Heart left ventricle (tissue), 16 donors: ENCODE data around the gene DHX36. TPM values are rescaled to one million over a fixed set of nuclear protein-coding genes. Genes with fewer than 3 reads are reported as not detected.

Source experiments
- ATAC-seq, 4 donors: fragments of 200-7000 bp; cut with Tn5 transposase; one replicate each; pipeline ENCODE4 v1.9.1; 2020 to 2022; ENCODE audit warnings: moderate library complexity in 4 of 4, mild to moderate bottlenecking in 3 of 4, moderate number of reproducible peaks in 1 of 4
- DNase-seq, 5 donors: peaks; one replicate each; pipeline ENCODE4 v3.0.0-alpha.2; 2020
- H3K27ac ChIP-seq, 12 donors: fragments of 200-600 bp; sonication (generic) in 4 of 12; one replicate each; pipeline versions ENCODE4 v1.5.0 to v1.8.0; 2016 to 2022; ENCODE audit warnings: mild to moderate bottlenecking in 2 of 12
- H3K27me3 ChIP-seq, 9 donors: fragments of 200-600 bp; sonication (generic) in 2 of 9; one replicate each; pipeline versions ENCODE4 v1.5.1 to v1.8.0; 2016 to 2022; ENCODE audit warnings: mild to moderate bottlenecking in 3 of 9
- H3K36me3 ChIP-seq, 9 donors: fragments of 200-600 bp; sonication (generic) in 2 of 9; one replicate each; pipeline versions ENCODE4 v1.5.0 to v1.8.0; 2018 to 2022; ENCODE audit warnings: mild to moderate bottlenecking in 2 of 9
- H3K4me1 ChIP-seq, 12 donors: fragments of 200-600 bp; sonication (generic) in 4 of 12; one replicate each; pipeline versions ENCODE4 v1.5.0 to v1.8.0; 2016 to 2022; ENCODE audit warnings: mild to moderate bottlenecking in 3 of 12
- H3K4me3 ChIP-seq, 12 donors: fragments of 200-600 bp; sonication (generic) in 4 of 12; one replicate each; pipeline versions ENCODE4 v1.5.0 to v1.8.0; 2017 to 2022; ENCODE audit warnings: mild to moderate bottlenecking in 9 of 12, moderate library complexity in 4 of 12
- H3K9me3 ChIP-seq, 12 donors: fragments of 200-600 bp; sonication (generic) in 4 of 12; one replicate each; pipeline versions ENCODE4 v1.5.0 to v1.8.0; 2016 to 2022; ENCODE audit warnings: mild to moderate bottlenecking in 1 of 12
- POLR2A ChIP-seq, 2 donors: fragments of 450-650 bp; IDR thresholded peaks; one replicate each; pipeline ENCODE4 v1.6.1; 2017; ENCODE audit warnings: antibody characterized with exemption in 2 of 2, mild to moderate bottlenecking in 2 of 2, moderate library complexity in 2 of 2
- WGBS, 4 donors: extraction: QIAGEN DNeasy Blood & Tissue Kit in 2 of 4; methylation state at CpG; one replicate each; pipeline versions ENCODE4 v1.1.5 to v1.1.7; 2013 to 2018; 5-methylcytosine and 5-hydroxymethylcytosine counted together
- intact Hi-C, 10 donors: fragments of 100-400 bp; cut with DNase I; formaldehyde crosslinking; loops; one replicate each; pipeline versions ENCODE4 v1.11.1 to v1.14.2; 2022
- polyA plus RNA-seq, 2 donors: library from polyadenylated mRNA; stranded (reverse); fragments of 200-250 nt; gene quantifications; one replicate each; pipeline ENCODE4 v1.2.3, GENCODE V29; 2013
- total RNA-seq, 9 donors: library from RNA; depleted of rRNA in 2 of 9; stranded (reverse); fragments of >200 nt in 2 of 9; fragmentation: NEBNext Ultra II Directional in 3 of 9; extraction: Animal tissue kit (Norgen Biotek cat#: 25700) in 3 of 9; gene quantifications; one replicate each; pipeline versions ENCODE4 v1.1.0 to v1.2.4, GENCODE V29; 2016 to 2023
- TF ChIP-seq, protein P1 (sequence below), 12 donors: fragments of 200-600 bp; sonication (generic) in 4 of 12; IDR thresholded peaks; one replicate each; pipeline versions ENCODE4 v1.5.0 to v1.8.0; 2018 to 2022; ENCODE audit warnings: antibody characterized with exemption in 12 of 12, mild to moderate bottlenecking in 5 of 12
- donor health status: ischemic (EF 13 %, LVEDD 7.1; RV severe dilation, severe dysfunction).
- donor health status: healthy with polysubstance abuse.
- donor health status: DM: no; HTN: yes; CAD: no.
- donor health status: DM: no; HTN: no; CAD: no.
- donor health status: ischemic (EF 25% LVEDD 6.9; RV normal size, moderate dysfunction).
- donor health status: ischemic (EF 25% LVEDD 5.7; RV mildly dilated, moderate dysfunction).
- donor health status: healthy.
- donor health status: DM: yes; HTN: yes; CAD: no.
- donor health status: ischemic (EF 35%, LVEDD 5.7; RV mildly dilated, moderate dysfunction).
- donor health status: nonischemic (EF 11% LVEDD 7.7; RV severe dilation, severe dysfunction).
- donor health status: DM: yes; HTN: yes; CAD: no.
- donor health status: PGD.
- donor health status: ischemic (EF 29% LVEDD 5.4; RV normal size, mild dysfunction).
- donor health status: nonischemic (EF 23%, LVEDD 6.1; RV moderate dilation, normal function).

Gene DHX36
- total and polyA plus RNA-seq, 11 donors = 20.4 to 50.0 (median 34.2) TPM

DNA sequence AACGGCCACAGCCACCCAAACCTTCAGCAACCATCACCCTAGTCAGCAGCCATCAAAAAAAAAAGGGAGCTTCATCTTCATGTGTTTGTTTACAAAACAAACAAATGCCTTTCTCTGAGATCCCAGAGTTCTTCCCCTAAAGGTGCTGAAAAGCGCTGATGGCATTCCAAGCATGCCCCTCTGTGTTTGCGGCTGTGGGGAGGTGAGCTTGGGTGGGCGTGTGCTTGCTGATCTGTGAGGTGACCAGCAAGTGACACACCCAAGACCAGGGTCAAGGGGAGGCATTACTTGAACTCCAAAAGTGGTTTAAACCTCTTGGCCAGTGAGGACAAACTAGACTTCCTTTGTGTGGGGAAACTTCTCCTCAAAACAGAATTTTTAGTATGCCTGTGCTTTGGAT, 81.5 kb downstream of the DHX36 start:
- no peaks in the 10 kb centered on the region for H3K9me3 ChIP-seq
- peak overlapping the region in 9 of 12 donors; percentile 2 to 79 (median 62) for H3K27ac ChIP-seq
- intact Hi-C loops = no loop called here
- 80 to 90% (median 84%) methylated on average over 4 of the region's 4 CpGs for WGBS, 4 donors
- H3K36me3 ChIP-seq = peaks cover 0 to 8% (median 0%) of the 10 kb centered on the region in 9 donors
- DNase-seq (no peak), ATAC-seq (peak in 2 of 4 donors; percentile 5 to 29)
- TF ChIP-seq POLR2A (IDR thresholded peaks at IDR 0.05) = no peak
- TF ChIP-seq, protein P1, sequence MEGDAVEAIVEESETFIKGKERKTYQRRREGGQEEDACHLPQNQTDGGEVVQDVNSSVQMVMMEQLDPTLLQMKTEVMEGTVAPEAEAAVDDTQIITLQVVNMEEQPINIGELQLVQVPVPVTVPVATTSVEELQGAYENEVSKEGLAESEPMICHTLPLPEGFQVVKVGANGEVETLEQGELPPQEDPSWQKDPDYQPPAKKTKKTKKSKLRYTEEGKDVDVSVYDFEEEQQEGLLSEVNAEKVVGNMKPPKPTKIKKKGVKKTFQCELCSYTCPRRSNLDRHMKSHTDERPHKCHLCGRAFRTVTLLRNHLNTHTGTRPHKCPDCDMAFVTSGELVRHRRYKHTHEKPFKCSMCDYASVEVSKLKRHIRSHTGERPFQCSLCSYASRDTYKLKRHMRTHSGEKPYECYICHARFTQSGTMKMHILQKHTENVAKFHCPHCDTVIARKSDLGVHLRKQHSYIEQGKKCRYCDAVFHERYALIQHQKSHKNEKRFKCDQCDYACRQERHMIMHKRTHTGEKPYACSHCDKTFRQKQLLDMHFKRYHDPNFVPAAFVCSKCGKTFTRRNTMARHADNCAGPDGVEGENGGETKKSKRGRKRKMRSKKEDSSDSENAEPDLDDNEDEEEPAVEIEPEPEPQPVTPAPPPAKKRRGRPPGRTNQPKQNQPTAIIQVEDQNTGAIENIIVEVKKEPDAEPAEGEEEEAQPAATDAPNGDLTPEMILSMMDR (IDR thresholded peaks at IDR 0.05) = no peak
- no peak overlapping the region for H3K4me3 ChIP-seq
- H3K4me1 ChIP-seq = peaks cover 0 to 21% (median 2%) of the 10 kb centered on the region in 12 donors
- no peaks in the 10 kb centered on the region for H3K27me3 ChIP-seq

DNA sequence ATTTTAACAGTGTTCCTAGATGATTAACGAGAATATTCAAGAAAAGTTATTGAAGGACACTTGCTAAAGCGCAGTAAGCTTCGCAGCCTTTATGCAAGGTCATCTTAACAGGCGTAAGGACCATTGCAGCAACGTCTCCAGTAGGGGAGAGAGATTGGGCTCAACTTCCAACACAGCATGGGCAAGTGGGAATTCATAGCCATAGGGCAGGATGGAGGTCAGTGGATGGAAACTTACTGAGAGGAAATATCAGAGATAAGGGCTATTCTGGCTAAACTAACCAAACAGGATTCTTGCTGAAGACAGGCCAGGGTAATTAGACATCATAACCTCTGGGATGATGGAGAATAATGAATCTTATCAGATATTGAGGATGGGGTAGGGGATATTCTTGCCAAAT, 82.8 kb downstream of the DHX36 start:
- Histone ChIP-seq H3K9me3 (no peaks in the 10 kb centered on the region), H3K27me3 (no peaks in the 10 kb centered on the region), H3K4me1 (peaks cover 0 to 21% (median 0%) of the 10 kb centered on the region in 12 donors), H3K36me3 (peaks cover 0 to 8% (median 0%) of the 10 kb centered on the region in 9 donors), H3K27ac (peak overlapping the region in 1 of 12 donors; percentile 62), H3K4me3 (no peak overlapping the region)
- ATAC-seq = no peak
- 80 to 90% (median 85%) methylated on average over 5 of the region's 5 CpGs for WGBS, 4 donors
- intact Hi-C loops = no loop called here
- TF ChIP-seq, protein P1 (IDR thresholded peaks at IDR 0.05) = no peak
- TF ChIP-seq POLR2A (IDR thresholded peaks at IDR 0.05) = no peak
- no peak for DNase-seq

- intact Hi-C loops = no loop called here
- Histone ChIP-seq H3K4me3 (no peak overlapping the region), H3K9me3 (no peaks in the 10 kb centered on the region), H3K27ac (no peak overlapping the region), H3K27me3 (no peaks in the 10 kb centered on the region), H3K4me1 (peaks cover 0 to 18% (median 0%) of the 10 kb centered on the region in 12 donors), H3K36me3 (peaks cover 0 to 8% (median 0%) of the 10 kb centered on the region in 9 donors)
- TF ChIP-seq, protein P1 (IDR thresholded peaks at IDR 0.05) = no peak
- TF ChIP-seq POLR2A (IDR thresholded peaks at IDR 0.05) = no peak
- ATAC-seq = no peak
- no peak for DNase-seq
- 81 to 88% (median 87%) methylated on average over 6 of the region's 6 CpGs for WGBS, 4 donors
Observed at GRCh38 chr3:154240235-154240634, 84.1 kb downstream of the DHX36 start.

DNA sequence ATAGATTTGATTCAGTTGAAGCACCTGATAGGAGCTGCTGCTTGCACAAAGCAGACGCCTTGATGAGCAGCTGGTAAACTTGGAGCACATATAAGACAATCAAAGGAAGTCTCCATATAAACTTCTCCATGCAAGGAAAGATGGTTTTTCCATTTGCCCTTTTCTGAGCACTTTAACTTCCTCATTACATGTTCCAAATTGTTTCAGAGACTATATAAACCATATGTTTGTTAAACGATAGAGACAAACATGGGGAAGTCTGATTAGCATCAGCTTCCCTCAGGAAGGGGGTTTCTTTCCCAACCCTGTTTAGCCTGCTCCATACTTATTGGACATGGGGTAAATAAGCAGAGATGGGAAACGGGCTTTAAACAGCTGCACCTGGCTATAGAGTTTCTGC, 88.0 kb downstream of the DHX36 start:
- WGBS, 4 donors = 53 to 70% (median 63%) methylated on average over 3 of the region's 3 CpGs
- H3K9me3 ChIP-seq = no peaks in the 10 kb centered on the region
- H3K27me3 ChIP-seq = no peaks in the 10 kb centered on the region
- peaks cover 0 to 8% (median 0%) of the 10 kb centered on the region in 9 donors for H3K36me3 ChIP-seq
- no peak overlapping the region for H3K4me3 ChIP-seq
- DNase-seq (no peak), ATAC-seq (no peak)
- intact Hi-C loops = loop anchor here in 1 of 10 donors (10.0 kb wide), 1 partner anchor 112 kb away; the partner anchor contains the start of gene ARHGEF26
- H3K27ac ChIP-seq = peak overlapping the region in 2 of 12 donors; percentile 8 to 9
- peaks cover 0 to under 1% (median 0%) of the 10 kb centered on the region in 12 donors for H3K4me1 ChIP-seq
- TF ChIP-seq, protein P1 (IDR thresholded peaks at IDR 0.05) = no peak
- TF ChIP-seq POLR2A (IDR thresholded peaks at IDR 0.05) = no peak
